ENCODE data around the gene AMTN. TPM values are rescaled to one million over a fixed set of nuclear protein-coding genes. Genes with fewer than 3 reads are reported as not detected.

AMTN gene
- total RNA-seq, 1 donor from 2014 or later: not detected

DNA sequence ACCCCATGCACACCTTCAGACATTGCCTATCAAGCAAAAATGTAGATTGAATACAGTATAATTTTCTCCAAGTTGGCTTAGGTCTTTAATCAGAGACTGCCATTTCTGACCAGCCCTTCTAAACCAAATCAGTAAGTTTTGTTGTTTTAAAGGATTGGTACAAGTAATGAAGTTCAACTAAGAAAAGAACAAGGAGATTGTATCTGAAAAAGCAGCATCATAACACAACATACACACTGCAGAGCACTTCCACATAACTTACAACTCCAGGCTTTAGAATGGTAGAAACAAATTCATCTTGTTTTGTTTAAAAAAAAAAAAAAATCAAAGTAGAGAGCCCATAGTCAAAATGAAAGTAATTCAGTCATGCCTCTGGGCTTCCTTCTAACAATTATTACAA lies 57.6 kb downstream of the AMTN start:
- Histone ChIP-seq H3K4me3 (no peak overlapping the region), H3K36me3 (no peaks in the 10 kb centered on the region), H3K9me3 (no peaks in the 10 kb centered on the region), H3K4me1 (no peaks in the 10 kb centered on the region), H3K27ac (no peak overlapping the region), H3K27me3 (no peaks in the 10 kb centered on the region)
- intact Hi-C loops (cut with DNase I): no loop called here
- TF ChIP-seq POLR2AphosphoS5 (IDR thresholded peaks at IDR 0.05; ENCODE audit: insufficient read depth in 1 of 2, low read depth in 1 of 2): no peak
- TF ChIP-seq, protein P1, sequence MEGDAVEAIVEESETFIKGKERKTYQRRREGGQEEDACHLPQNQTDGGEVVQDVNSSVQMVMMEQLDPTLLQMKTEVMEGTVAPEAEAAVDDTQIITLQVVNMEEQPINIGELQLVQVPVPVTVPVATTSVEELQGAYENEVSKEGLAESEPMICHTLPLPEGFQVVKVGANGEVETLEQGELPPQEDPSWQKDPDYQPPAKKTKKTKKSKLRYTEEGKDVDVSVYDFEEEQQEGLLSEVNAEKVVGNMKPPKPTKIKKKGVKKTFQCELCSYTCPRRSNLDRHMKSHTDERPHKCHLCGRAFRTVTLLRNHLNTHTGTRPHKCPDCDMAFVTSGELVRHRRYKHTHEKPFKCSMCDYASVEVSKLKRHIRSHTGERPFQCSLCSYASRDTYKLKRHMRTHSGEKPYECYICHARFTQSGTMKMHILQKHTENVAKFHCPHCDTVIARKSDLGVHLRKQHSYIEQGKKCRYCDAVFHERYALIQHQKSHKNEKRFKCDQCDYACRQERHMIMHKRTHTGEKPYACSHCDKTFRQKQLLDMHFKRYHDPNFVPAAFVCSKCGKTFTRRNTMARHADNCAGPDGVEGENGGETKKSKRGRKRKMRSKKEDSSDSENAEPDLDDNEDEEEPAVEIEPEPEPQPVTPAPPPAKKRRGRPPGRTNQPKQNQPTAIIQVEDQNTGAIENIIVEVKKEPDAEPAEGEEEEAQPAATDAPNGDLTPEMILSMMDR (IDR thresholded peaks at IDR 0.05): no peak
- no peak for TF ChIP-seq POLR2A (IDR thresholded peaks at IDR 0.05)
- no peak for DNase-seq (ENCODE audit: extremely low spot score in 2 of 2)

DNA sequence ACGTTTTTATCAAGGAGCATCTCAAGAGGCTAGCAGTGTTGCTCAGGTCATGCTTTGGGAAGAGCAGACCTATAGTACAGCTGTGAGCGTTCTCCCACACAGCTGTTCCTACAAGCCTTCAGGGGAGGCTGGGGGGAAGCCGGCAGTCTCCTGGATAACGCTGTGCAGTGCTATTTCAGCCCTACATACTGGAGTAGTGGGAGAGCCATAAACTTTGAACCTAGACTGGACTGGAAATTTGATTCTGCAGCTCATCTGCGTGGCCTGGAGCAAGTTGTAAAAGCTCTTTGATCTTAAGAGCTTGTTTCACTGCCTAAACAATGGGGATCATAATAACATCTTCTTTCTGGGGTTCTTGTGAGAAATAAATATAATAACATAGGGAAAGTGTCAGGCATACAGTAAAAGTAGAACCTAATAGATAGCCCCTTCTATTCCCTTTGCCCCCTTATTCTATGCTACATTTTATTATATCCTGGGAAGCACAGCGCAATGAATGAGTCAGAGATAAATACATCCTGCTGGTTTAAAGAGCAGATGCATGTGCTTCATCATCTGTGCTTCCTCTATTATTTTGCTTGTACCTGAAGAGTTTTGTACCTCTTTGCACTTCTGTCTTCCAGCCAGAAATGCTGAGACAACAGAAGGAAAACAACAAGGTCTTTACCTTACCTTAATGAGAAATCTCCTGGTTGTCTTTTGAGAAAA lies 59.0 kb downstream of the AMTN start:
- Histone ChIP-seq H3K27ac (no peak overlapping the region), H3K4me1 (no peaks in the 10 kb centered on the region), H3K9me3 (no peaks in the 10 kb centered on the region), H3K4me3 (no peak overlapping the region), H3K27me3 (no peaks in the 10 kb centered on the region), H3K36me3 (no peaks in the 10 kb centered on the region)
- intact Hi-C loops (cut with DNase I): no loop called here
- TF ChIP-seq, protein P1 (IDR thresholded peaks at IDR 0.05): no peak
- TF ChIP-seq POLR2AphosphoS5 (IDR thresholded peaks at IDR 0.05; ENCODE audit: insufficient read depth in 1 of 2, low read depth in 1 of 2): no peak
- no peak for TF ChIP-seq POLR2A (IDR thresholded peaks at IDR 0.05)
- no peak for DNase-seq (ENCODE audit: extremely low spot score in 2 of 2)

DNA sequence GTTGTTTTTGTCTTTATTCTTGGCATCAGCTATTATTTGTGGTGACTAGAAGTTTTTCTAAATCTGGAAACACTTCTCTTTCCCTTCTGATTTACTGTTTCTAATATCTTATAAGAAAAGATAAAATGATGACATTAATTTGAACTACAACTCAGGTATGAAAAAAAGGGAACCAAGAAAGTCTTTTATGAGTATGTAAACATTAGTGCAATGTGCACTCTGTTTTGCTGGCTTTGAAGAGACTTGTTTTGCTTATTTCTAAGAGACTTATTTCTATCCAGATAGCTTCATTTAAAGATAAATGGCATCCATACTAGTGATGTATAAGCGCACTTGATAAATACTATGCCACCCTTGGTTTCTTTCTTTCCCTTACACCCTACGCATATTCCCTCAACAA lies 63.6 kb downstream of the AMTN start:
- H3K4me1 ChIP-seq: no peaks in the 10 kb centered on the region

More for the DNA sequence above, 63.6 kb downstream of the AMTN start:
- DNase-seq (ENCODE audit: extremely low spot score in 2 of 2): no peak
- no peak overlapping the region for H3K4me3 ChIP-seq
- no peaks in the 10 kb centered on the region for H3K9me3 ChIP-seq
- no peak overlapping the region for H3K27ac ChIP-seq
- no peaks in the 10 kb centered on the region for H3K36me3 ChIP-seq
- TF ChIP-seq, protein P1 (IDR thresholded peaks at IDR 0.05): no peak
- TF ChIP-seq POLR2AphosphoS5 (IDR thresholded peaks at IDR 0.05; ENCODE audit: insufficient read depth in 1 of 2, low read depth in 1 of 2) (no peak), POLR2A (IDR thresholded peaks at IDR 0.05) (no peak)
- intact Hi-C loops (cut with DNase I): no loop called here
- H3K27me3 ChIP-seq: no peaks in the 10 kb centered on the region

Other genes starting within 250 kb of the AMTN start
- gene CABS1, start 183.6 kb upstream of the AMTN start, total RNA-seq: not detected
- gene SMR3A, start 157.8 kb upstream of the AMTN start, total RNA-seq: not detected
- gene SMR3B, start 135.4 kb upstream of the AMTN start, total RNA-seq: not detected
- gene OPRPN, start 120.6 kb upstream of the AMTN start, total RNA-seq: not detected
- not detected for gene MUC7, start 46.4 kb upstream of the AMTN start, total RNA-seq
- not detected for gene AMBN, start 73.7 kb downstream of the AMTN start, total RNA-seq
- gene ENAM, start 110.2 kb downstream of the AMTN start, total RNA-seq: not detected
- 2.7 TPM for gene JCHAIN, start 147.9 kb downstream of the AMTN start, total RNA-seq
- 15.7 TPM for gene UTP3, start 170.0 kb downstream of the AMTN start, total RNA-seq
- 71.2 TPM for gene RUFY3, start 203.4 kb downstream of the AMTN start, total RNA-seq